ENCODE data around the gene EZH2.

DNA sequence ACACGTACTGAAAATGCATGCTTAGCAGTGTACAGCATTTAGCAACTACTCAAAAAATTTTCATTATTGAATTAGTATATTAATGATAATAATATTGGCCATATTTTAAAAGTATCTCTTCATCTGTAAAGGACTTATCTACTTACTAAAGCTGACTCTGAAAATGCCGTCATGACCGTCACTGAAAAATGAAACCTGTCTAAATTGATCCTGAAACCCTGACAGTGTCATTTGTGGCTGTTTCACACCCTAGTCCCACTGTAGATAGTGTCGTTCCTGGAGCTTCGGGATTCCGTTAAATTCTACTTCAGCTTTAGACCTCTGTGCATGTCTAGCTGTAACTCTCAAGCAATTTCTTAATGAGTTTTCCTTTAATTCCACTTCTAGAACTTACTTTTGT is 35.8 kb upstream of the EZH2 start:
- TF ChIP-seq, protein P1, sequence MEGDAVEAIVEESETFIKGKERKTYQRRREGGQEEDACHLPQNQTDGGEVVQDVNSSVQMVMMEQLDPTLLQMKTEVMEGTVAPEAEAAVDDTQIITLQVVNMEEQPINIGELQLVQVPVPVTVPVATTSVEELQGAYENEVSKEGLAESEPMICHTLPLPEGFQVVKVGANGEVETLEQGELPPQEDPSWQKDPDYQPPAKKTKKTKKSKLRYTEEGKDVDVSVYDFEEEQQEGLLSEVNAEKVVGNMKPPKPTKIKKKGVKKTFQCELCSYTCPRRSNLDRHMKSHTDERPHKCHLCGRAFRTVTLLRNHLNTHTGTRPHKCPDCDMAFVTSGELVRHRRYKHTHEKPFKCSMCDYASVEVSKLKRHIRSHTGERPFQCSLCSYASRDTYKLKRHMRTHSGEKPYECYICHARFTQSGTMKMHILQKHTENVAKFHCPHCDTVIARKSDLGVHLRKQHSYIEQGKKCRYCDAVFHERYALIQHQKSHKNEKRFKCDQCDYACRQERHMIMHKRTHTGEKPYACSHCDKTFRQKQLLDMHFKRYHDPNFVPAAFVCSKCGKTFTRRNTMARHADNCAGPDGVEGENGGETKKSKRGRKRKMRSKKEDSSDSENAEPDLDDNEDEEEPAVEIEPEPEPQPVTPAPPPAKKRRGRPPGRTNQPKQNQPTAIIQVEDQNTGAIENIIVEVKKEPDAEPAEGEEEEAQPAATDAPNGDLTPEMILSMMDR (IDR thresholded peaks at IDR 0.05): no peak
- TF ChIP-seq POLR2A (IDR thresholded peaks at IDR 0.05) (no peak), POLR2AphosphoS5 (IDR thresholded peaks at IDR 0.05) (no peak)

Data from prostate gland (tissue), 2 donors.